HEK293T (cell line): ENCODE data around the gene NUDT22.

Experiments
- CTCF ChIA-PET: fragments of 350-600 bp; formaldehyde crosslinking; extraction: SDS; loops from one replicate; lab custom pipeline; 2021; ENCODE audit warnings: antibody characterized with exemption, inconsistent platforms; lab: Yijun Ruan, JAX
- POLR2A ChIA-PET: fragments of 350-600 bp; formaldehyde crosslinking; extraction: SDS; loops from one replicate; lab custom pipeline; 2020; ENCODE audit warnings: antibody characterized with exemption, inconsistent platforms; lab: Yijun Ruan, JAX
- DNase-seq: peaks from one replicate; pipeline ENCODE4 v3.0.0; 2012; ENCODE audit warnings: mixed read lengths; ENCODE audit errors: extremely low spot score
- ARNT ChIP-seq: fragments of 450-650 bp; IDR thresholded peaks from 2 replicates; pipeline ENCODE4 v1.6.1; 2017; ENCODE audit warnings: mild to moderate bottlenecking
- BHLHE40 ChIP-seq: fragments of 450-650 bp; IDR thresholded peaks from 2 replicates; pipeline ENCODE4 v1.6.1; 2016; ENCODE audit warnings: mild to moderate bottlenecking, moderate library complexity, borderline replicate concordance
- CTBP1 ChIP-seq: fragments of 450-650 bp; IDR thresholded peaks from 2 replicates; pipeline ENCODE4 v1.6.1; 2016; ENCODE audit warnings: borderline replicate concordance
- ELF4 ChIP-seq: fragments of 450-650 bp; IDR thresholded peaks from 2 replicates; pipeline ENCODE4 v1.6.1; 2017; ENCODE audit warnings: antibody characterized with exemption
- FOXA1 ChIP-seq: fragments of 450-650 bp; IDR thresholded peaks from 2 replicates; pipeline ENCODE4 v1.6.1; 2016; ENCODE audit warnings: mild to moderate bottlenecking
- FOXK2 ChIP-seq: fragments of 450-650 bp; IDR thresholded peaks from 2 replicates; pipeline ENCODE4 v1.6.1; 2016; ENCODE audit warnings: mild to moderate bottlenecking
- FOXM1 ChIP-seq: fragments of 450-650 bp; IDR thresholded peaks from 2 replicates; pipeline ENCODE4 v1.6.1; 2017; ENCODE audit warnings: mild to moderate bottlenecking, borderline replicate concordance
- HDGF ChIP-seq: fragments of 450-650 bp; IDR thresholded peaks from 2 replicates; pipeline ENCODE4 v1.6.1; 2017; ENCODE audit warnings: antibody characterized with exemption, borderline replicate concordance
- L3MBTL2 ChIP-seq: fragments of 450-650 bp; conservative IDR thresholded peaks from 2 replicates; pipeline ENCODE4 v1.6.1; 2016; ENCODE audit warnings: mild to moderate bottlenecking
- LEF1 ChIP-seq: fragments of 450-650 bp; IDR thresholded peaks from 2 replicates; pipeline ENCODE4 v1.6.1; 2017; ENCODE audit warnings: mild to moderate bottlenecking, borderline replicate concordance
- NFRKB ChIP-seq: fragments of 450-650 bp; IDR thresholded peaks from 2 replicates; pipeline ENCODE4 v1.6.1; 2016; ENCODE audit warnings: mild to moderate bottlenecking, moderate library complexity
- PKNOX1 ChIP-seq: fragments of 450-650 bp; IDR thresholded peaks from 2 replicates; pipeline ENCODE4 v1.6.1; 2016
- SP1 ChIP-seq: fragments of 450-650 bp; IDR thresholded peaks from 2 replicates; pipeline ENCODE4 v1.6.1; 2017
- SUZ12 ChIP-seq: fragments of 450-650 bp; IDR thresholded peaks from 2 replicates; pipeline ENCODE4 v1.6.1; 2016; ENCODE audit warnings: mild to moderate bottlenecking
- TARDBP ChIP-seq: fragments of 450-650 bp; IDR thresholded peaks from 2 replicates; pipeline ENCODE4 v1.6.1; 2016
- ZNF384 ChIP-seq: fragments of 450-650 bp; IDR thresholded peaks from 2 replicates; pipeline ENCODE4 v1.6.1; 2016

NUDT22 gene

GRCh38 chr11:64268893-64269539 is 42.9 kb downstream of the NUDT22 start:
- no peak for DNase-seq
- POLR2A ChIA-PET: interaction anchor here (0.8 to 5.6 kb wide), 12 partner anchors 11 to 104 kb away, joined by 3 to 81 read pairs (median 8); partner anchors contain the start of genes BAD, CATSPERZ, ESRRA and FERMT3
- CTCF ChIA-PET: interaction anchor here (0.8 to 3.8 kb wide), 5 partner anchors 17 to 86 kb away, joined by 3 to 66 read pairs (median 5); partner anchors contain the start of genes CATSPERZ, ESRRA, FERMT3 and PLCB3
- TF ChIP-seq NFRKB (no peak), BHLHE40 (no peak), SP1 (no peak)

DNA sequence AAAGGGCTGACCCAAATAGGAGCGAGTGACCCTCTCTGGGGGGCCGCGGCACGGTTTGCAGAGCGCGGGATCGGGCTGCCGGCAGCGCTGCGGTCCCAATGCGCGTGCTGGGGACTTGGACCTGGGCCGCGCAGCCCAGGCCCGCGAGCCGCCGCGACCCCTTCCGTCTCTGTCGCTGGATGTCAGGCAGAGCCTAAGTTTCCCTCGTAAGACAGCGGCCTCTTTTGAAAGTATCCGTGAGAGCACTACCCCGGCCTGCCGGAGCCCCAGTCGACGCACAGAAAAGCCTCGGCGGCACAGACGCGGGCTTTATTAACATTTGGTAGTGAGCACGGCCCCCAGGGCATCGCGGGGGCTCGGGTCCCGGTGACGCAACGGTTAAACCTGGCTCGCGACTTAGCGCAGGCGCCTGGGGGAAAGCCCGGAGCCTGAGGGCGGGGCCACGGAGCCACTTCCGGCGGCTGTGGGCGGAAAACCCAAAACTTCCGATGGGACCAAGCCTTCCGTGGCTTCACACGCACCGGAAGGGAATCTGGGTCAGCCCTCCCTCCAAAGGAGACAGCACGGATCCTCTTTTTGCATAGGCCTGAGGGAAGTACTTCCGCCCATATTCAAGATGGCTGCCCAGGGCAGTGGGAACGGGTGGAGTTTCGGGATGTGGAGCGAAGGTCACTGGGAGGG is 43.6 kb downstream of the NUDT22 start:
- POLR2A ChIA-PET: interaction anchor here (0.6 to 5.6 kb wide), 15 partner anchors 11 to 104 kb away, joined by 3 to 81 read pairs (median 13); partner anchors contain the start of genes BAD, CATSPERZ, DNAJC4 and ESRRA

DNA sequence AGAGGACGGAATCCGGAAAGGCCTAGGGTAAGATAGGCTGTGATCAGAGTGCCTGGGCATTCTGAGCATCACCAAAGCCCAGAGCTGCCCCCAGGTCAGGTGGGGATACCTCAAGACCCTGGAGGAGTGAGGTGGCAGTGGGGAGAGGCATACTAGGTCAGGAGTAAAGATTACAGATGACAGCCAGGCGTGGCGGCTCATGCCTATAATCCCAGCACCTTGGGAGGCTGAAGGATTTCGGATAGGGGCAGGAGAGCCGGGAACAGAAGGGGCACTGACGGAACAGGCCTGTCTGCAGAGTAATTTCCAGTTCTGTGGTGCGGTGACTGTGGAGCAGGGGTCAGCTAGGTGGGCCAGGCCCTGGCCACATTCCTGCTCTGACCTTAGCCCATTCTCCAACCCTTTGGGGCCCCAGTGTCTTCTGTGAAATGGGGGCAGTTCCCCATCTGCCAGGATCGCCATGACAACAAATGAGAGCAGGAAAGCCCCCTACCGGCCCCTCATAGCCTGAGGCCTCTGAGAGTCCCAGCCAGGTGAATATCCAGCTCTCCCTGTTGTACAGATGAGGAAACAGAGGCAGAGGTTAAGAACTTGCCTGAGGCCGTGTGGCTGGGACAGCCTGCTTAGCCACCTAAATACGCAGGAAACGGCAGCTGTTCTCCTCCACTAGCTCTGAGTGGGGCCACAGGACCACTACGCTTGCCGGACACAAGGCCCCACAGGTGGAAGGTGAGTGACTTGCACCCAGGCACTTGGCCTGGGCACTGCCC is 49.1 kb downstream of the NUDT22 start:
- TF ChIP-seq PKNOX1 (no peak), CTBP1 (no peak), ELF4 (no peak), BHLHE40 (no peak), FOXM1 (no peak), SP1 (no peak), FOXA1 (no peak), ARNT (no peak), NFRKB (no peak), L3MBTL2 (no peak), SUZ12 (no peak), TARDBP (no peak), LEF1 (no peak)
- CTCF ChIA-PET: interaction anchor here (0.6 to 1.1 kb wide), 2 partner anchors 32 to 80 kb away, joined by 3 to 4 read pairs; no protein-coding TSS in a partner anchor
- POLR2A ChIA-PET: interaction anchor here (0.8 to 1.4 kb wide), 2 partner anchors 12 to 74 kb away, joined by 3 read pairs; no protein-coding TSS in a partner anchor
- no peak for DNase-seq

More for the DNA sequence above, 43.6 kb downstream of the NUDT22 start:
- TF ChIP-seq SP1 (no peak), ZNF384 (no peak), ELF4 (peak; percentile 98), FOXM1 (peak; percentile 42; the same call in 1 of the 2 replicates), FOXA1 (no peak), L3MBTL2 (peak; percentile 58), CTBP1 (no peak), TARDBP (no peak)
- peak; percentile 92 for DNase-seq
- CTCF ChIA-PET: interaction anchor here (1.2 to 3.8 kb wide), 3 partner anchors 18 to 63 kb away, joined by 3 to 66 read pairs (median 8); partner anchors contain the start of genes CATSPERZ, ESRRA, FERMT3 and PLCB3

DNA sequence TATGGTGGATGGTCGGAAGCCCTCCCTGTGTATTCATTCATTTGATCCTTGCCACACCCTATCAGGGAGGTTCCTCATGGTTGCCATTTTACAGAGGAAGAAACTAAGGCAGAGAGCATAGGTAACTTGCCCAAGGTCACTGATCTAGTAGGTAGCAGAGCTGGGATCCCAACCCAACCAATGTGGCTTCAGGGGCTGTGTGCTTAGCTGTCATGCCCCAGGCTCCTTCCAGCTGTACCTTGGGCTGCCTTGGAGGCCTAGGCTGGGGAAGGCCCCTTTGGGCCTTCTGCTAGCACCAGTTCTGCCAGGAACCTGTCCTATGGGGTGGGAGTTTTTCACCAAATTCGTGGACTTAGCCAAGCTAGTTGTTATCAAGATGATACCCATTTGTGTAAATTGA is 49.8 kb downstream of the NUDT22 start:
- CTCF ChIA-PET: interaction anchor here (0.6 to 1.1 kb wide), 4 partner anchors 25 to 350 kb away, joined by 3 to 8 read pairs (median 4); no protein-coding TSS in a partner anchor
- POLR2A ChIA-PET: interaction anchor here (0.8 to 1.6 kb wide), 4 partner anchors 11 to 74 kb away, joined by 3 to 4 read pairs (median 3); partner anchors contain the start of genes PRDX5 and TRMT112
- TF ChIP-seq FOXK2: no peak
- TF ChIP-seq SP1: no peak
- DNase-seq: no peak

DNA sequence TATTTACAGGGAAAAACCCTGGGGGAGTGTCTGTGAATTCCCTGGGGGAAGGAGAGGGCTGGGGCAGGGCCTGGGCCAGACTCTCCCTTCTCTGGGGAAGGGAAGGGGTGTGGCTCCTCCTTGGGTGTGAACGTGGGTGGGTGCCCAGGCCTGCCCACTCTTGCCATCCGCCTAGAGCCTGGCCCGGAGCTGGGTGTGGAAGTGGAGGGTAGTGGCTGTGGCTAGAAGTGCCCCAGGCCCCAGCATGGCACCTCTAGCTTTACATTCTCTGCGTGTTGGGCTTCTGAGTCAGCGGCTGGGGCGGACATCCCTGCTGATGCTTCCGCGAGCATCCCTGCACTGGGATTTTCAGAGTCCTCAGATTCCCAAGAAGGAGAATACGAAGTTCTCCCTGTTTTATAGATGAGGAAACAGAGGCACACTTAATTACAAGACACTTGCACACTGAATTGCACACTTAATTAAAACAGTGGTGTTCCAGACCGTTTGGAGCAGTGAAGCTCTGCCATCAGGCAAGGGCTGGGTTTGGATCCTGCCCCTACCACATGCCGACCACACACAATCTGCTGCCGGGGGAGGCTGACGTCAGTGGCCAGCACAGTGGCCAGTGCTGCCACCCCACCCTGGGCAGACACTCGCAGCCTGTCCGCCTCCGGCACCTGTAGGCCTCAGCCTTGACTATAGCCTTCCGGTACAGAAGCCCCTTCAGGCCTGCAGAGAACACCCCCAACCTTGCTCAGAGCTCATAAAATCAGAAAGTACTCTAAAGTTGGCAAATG is 50.8 kb downstream of the NUDT22 start:
- ChIA-PET CTCF (interaction anchor here (0.6 to 1.1 kb wide), 2 partner anchors 24 to 349 kb away, joined by 3 to 8 read pairs; no protein-coding TSS in a partner anchor), POLR2A (interaction anchor here (1.1 to 1.6 kb wide), 3 partner anchors 10 to 41 kb away, joined by 3 to 4 read pairs (median 3); partner anchors contain the start of genes PRDX5 and TRMT112)
- TF ChIP-seq ZNF384: no peak
- TF ChIP-seq SP1: no peak
- no peak for TF ChIP-seq L3MBTL2
- TF ChIP-seq LEF1: no peak
- TF ChIP-seq HDGF: no peak
- no peak for TF ChIP-seq PKNOX1
- no peak for TF ChIP-seq SUZ12
- no peak for TF ChIP-seq FOXK2
- no peak for TF ChIP-seq ARNT
- no peak for TF ChIP-seq NFRKB
- no peak for TF ChIP-seq CTBP1
- TF ChIP-seq ELF4: no peak
- TF ChIP-seq TARDBP: no peak
- TF ChIP-seq FOXA1: no peak
- TF ChIP-seq BHLHE40: no peak
- no peak for TF ChIP-seq FOXM1
- no peak for DNase-seq
